Measurements from ENCODE around the gene HRH2.
"Not testable (repeated sequence)": the region's sequence is repeated elsewhere in the genome, so short reads cannot be mapped to it uniquely, and the experiment has no call there.

HRH2 gene

GRCh38 chr5:175657593-175658271, at the start of gene HRH2:
TSS of gene HRH2 (plus strand) at chr5:175658071. CDS start at chr5:175683234, 25,163 bp downstream.
- no peak for DNase-seq

GRCh38 chr5:175609526-175609925, 48.3 kb upstream of the HRH2 start:
- DNase-seq = no peak

GRCh38 chr5:175610381-175610780, 47.5 kb upstream of the HRH2 start:
- no peak for DNase-seq

GRCh38 chr5:175610898-175611297, 47.0 kb upstream of the HRH2 start:
- DNase-seq = no peak

- DNase-seq = no peak
Measured at GRCh38 chr5:175614223-175614815, 43.6 kb upstream of the HRH2 start.

- no peak for DNase-seq
Measured at GRCh38 chr5:175614861-175615260, 43.0 kb upstream of the HRH2 start.

GRCh38 chr5:175616083-175616482, 41.8 kb upstream of the HRH2 start:
- DNase-seq = no peak

- not testable (repeated sequence) for DNase-seq
Measured at GRCh38 chr5:175616527-175616926, 41.3 kb upstream of the HRH2 start.

GRCh38 chr5:175617447-175617846, 40.4 kb upstream of the HRH2 start:
- no peak for DNase-seq

- DNase-seq = no peak
Measured at GRCh38 chr5:175620527-175620926, 37.3 kb upstream of the HRH2 start.

- DNase-seq = no peak
Measured at GRCh38 chr5:175621971-175622370, 35.9 kb upstream of the HRH2 start.

GRCh38 chr5:175623088-175623487, 34.8 kb upstream of the HRH2 start:
- no peak for DNase-seq

GRCh38 chr5:175624316-175624715, 33.6 kb upstream of the HRH2 start:
- no peak for DNase-seq

- DNase-seq = no peak
Measured at GRCh38 chr5:175627005-175627404, 30.9 kb upstream of the HRH2 start.

GRCh38 chr5:175627739-175628138, 30.1 kb upstream of the HRH2 start:
- no peak for DNase-seq

GRCh38 chr5:175628668-175629067, 29.2 kb upstream of the HRH2 start:
- DNase-seq = no peak

GRCh38 chr5:175629261-175629660, 28.6 kb upstream of the HRH2 start:
- no peak for DNase-seq

GRCh38 chr5:175629793-175630192, 28.1 kb upstream of the HRH2 start:
- DNase-seq = no peak

- no peak for DNase-seq
Measured at GRCh38 chr5:175635854-175636584, 21.9 kb upstream of the HRH2 start.

- DNase-seq = no peak
Measured at GRCh38 chr5:175638305-175638704, 19.6 kb upstream of the HRH2 start.

- no peak for DNase-seq
Measured at GRCh38 chr5:175640106-175640775, 17.6 kb upstream of the HRH2 start.

- DNase-seq = no peak
Measured at GRCh38 chr5:175642998-175643397, 14.9 kb upstream of the HRH2 start.

GRCh38 chr5:175646251-175646650, 11.6 kb upstream of the HRH2 start:
- DNase-seq = no peak

- no peak for DNase-seq
Measured at GRCh38 chr5:175649967-175650366, 7.9 kb upstream of the HRH2 start.
